HTR-8/SVneo (cell line): ENCODE measurements around the gene LENG9.

Experiments
- DNase-seq: peaks from one replicate; pipeline ENCODE4 v3.0.0; 2011; ENCODE audit warnings: low spot score, mixed read lengths; ENCODE audit not compliant: insufficient read length
- FAIRE-seq: peaks from 2 replicates; lab custom pipeline; 2011; peaks lifted over from hg19 to GRCh38; lab: Jason Lieb, UNC

LENG9 gene

DNA sequence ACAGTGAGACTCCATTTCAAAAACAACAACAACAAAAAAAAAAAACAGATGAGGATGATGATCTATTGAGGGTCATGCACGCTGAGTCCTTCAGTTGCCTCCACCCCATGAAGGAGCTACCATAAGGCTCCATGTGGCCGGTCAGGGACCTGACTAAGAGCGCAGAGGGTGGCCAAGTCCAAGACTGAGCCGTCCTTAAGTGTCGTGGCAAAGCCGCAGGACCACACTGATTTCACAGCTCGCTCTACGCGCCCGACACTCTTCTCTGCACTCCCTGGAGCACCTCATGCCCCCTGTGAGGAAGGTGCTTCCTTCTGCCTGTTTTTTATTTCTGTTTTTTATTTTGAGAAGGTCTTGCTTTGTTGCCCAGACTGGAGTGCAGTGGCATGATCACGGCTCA, 36.0 kb downstream of the LENG9 start:
- DNase-seq (no peak), FAIRE-seq (no peak)

- DNase-seq (no peak), FAIRE-seq (no peak)
These were observed 37.2 kb downstream of the LENG9 start for GRCh38 chr19:54426291-54426931.

GRCh38 chr19:54425382-54425723, 38.2 kb downstream of the LENG9 start:
- no peak for DNase-seq
- no peak for FAIRE-seq

DNA sequence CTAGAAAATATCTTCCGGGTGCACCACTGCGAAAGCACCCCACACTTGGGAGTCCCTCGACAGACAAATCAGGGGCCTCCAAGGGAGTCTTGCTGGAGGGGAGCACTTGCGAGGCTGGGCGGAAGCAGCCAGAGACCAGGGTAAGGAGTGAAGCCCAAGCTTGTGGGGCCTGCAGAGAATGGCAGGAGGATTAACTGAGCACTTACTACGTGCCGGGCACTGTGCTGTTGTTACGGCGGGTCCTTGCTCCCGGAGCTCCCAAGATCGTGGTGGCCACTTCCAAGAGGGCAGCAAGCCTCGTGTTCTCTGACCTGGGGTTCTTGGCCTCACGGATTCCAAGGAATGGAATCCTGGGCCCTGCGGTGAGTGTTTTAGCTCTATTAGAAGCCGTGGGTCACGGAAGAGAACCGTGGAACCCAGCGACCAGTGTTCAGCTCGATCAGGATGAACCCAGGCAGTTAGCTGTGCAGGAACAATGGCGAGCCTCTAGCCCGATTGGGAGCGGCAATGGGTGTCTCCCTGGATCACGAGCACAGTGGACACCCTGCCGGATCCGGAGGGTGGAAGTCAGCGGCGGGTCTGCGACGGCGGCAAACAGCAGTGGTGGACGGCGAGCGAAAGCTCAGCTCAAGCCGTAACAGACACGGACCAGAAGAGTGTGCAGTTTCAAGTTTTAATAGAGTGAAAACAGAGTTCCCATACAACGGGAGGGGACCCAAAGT, 38.8 kb downstream of the LENG9 start:
- DNase-seq (no peak), FAIRE-seq (no peak)

GRCh38 chr19:54424201-54424600, 39.4 kb downstream of the LENG9 start:
- FAIRE-seq (no peak), DNase-seq (no peak)

GRCh38 chr19:54422136-54422535, 41.4 kb downstream of the LENG9 start:
- DNase-seq (no peak), FAIRE-seq (no peak)

DNA sequence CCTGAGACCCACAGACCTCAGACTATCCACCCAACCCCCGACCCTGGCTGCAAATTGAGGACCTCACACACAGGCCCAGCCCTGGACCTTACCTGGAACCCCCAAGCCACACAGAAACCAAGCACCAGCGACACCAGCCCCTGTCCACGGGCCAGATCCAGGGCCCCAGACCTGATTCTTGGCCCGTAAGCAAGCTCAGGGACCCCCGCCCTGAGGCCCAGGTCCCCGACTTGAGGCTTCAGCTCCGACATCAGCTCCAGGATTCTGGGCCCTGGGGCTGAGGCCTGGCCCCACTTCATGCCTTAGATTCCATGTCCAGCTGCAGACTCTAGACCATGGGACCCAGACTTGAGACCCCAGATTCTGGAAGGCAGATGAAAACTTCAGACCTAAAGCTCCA, 42.1 kb downstream of the LENG9 start:
- DNase-seq, result no peak
- FAIRE-seq, result no peak

GRCh38 chr19:54421169-54421516, 42.4 kb downstream of the LENG9 start:
- DNase-seq, result no peak
- no peak for FAIRE-seq

- DNase-seq (no peak), FAIRE-seq (no peak)
These were observed 43.0 kb downstream of the LENG9 start for GRCh38 chr19:54420383-54421168.

DNA sequence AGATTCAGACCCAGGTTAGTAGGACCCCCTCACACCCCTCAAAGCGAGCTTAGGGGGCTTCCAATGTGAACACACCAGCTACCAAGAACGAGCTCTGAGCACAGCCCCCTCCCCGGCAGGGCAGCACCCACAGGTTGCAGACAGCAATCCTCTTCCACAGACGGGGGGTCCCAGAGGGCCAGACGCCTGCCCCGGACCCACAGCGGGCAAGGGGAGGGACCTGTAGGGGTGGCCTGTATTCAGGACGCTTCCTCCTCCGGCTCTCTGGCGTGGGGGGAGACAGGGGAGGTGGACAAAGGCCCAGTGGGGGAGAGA, 43.6 kb downstream of the LENG9 start:
- FAIRE-seq, result no peak
- DNase-seq, result no peak

GRCh38 chr19:54418930-54419800, 44.4 kb downstream of the LENG9 start:
- no peak for DNase-seq
- FAIRE-seq, result no peak

DNA sequence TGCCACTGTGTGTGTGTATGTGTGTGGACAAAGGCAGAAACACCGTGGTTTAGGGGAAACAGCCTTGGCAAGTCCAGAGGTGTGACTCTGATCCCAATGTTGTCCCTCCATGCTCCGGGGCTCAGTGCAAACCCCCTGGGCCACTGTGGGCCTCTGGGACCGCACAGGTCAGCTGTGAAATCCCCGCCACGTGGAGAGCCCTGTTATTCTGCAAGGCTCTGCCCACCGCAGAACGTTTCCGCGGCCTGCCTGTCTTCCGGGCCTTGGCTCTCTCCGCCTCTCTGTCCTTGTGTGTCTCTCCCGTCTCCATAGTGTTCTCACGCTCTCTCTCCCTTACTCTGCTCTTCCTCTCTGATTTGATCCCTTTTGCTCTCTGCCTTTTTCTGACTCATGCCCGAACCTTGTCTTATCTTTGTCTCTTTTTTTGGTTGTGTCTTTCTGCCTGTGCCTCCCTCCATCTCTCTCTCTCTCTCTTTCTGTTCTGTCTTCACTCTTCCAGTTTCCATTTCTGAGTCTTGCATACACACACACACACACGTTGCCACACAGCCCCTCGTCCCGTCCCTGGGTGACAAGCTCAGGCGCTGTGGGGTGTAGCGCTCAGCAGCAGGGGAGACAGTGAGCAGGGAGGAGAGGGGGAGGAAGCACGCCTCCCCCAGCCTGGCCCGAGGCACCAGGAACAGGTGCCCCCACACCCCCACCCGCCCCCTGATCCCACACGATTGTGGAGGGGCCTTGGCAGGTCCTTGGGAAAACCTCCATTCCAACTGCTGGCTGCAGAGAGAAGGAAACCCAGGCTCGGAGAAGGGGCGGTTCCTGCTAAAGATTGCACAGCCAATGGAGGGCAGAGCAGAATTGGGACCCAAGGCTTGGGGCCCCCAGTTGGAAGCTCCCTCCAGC, 45.3 kb downstream of the LENG9 start:
- DNase-seq (no peak), FAIRE-seq (no peak)

DNA sequence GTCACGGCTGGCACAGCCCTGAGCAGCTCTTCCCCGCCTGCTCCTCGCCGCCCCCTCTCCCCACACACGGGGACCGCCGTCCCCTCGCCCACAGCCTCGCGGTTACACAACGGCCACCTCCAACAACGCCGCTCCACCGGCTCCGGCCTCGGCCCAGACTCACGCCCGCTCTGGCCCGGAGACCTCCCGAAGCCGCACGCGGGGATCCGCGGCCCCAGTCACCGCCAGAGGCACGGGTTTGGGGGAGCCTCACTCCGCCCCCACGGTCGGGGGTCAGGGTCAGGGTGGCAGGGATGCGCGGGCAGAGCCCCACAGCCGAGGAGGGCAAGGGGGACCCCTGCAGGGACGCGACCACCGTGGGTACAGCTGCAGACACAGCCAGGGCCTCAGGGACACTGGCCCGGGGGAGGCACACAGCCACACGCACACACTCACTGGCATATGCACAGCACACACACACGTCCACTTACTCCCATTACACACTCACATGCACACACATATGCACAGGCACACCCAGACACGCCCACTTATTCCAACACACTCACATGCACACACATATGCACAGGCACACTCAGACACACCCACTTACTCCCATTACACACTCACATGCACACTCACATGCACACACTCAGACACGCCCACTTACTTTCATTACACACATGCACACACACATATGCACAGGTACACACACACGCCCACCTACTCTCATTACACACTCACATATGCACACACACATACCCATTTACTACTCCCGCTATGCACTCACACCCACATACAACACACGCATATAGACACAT, 46.7 kb downstream of the LENG9 start:
- no peak for DNase-seq

GRCh38 chr19:54415901-54416673, 47.5 kb downstream of the LENG9 start:
- FAIRE-seq (no peak), DNase-seq (no peak)

More for the DNA sequence above, 46.7 kb downstream of the LENG9 start:
- peak; percentile 89 for FAIRE-seq

DNA sequence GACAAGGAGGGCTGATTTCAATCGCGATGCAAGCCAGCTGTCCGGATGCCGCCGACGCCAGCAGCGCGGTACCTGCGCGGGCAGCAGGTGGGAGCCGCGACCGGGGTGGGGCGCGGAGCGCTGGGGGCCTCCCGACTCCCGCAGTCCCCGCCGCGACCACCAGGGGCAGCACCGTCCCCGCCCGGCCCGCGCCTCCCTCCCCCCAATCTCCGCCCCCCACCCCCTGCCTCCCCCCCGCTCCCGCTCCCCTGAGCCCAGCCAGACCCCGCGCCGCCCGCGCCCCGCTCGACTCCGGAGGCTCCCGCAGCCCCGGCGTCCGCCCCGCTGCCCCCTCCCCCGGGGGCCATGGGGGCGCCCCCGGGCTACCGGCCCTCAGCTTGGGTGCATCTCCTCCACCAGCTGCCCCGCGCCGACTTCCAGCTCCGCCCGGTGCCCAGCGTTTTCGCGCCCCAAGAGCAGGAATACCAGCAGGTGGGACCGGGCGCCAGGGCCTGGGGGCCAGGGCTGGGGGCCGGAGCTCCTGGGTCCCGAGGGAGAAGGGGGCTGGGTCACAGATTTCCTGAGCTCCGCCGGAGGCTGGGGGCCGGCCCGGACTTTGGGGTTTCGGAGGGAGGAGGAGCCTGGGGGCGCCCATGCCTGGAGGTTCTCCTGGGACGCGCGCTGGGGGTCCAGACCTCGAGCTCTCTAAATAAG, 48.2 kb downstream of the LENG9 start, which contains the start of gene TTYH1:
Gene TTYH1, plus strand, starts transcription at position 257 of the 693 bp plus-strand sequence. Its CDS starts 89 bp downstream, at position 346.
- no peak for FAIRE-seq
- no peak for DNase-seq

DNA sequence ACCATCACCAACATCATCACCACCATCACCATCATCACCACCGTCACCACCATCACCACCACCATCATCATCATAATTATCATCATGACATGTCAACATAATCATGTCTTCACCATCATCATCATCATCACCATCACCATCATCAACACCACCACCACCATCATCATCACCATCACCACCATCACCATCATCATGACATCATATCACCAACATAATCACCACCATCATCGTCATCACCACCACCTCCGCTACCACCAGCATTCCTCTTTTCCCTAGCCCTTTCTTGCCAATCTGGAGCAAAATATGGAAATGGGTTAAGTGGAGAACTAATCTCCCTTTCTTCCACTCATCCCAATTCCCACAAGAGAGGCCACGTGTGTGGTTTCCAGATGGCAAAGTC, 49.4 kb downstream of the LENG9 start:
- FAIRE-seq (no peak), DNase-seq (no peak)

DNA sequence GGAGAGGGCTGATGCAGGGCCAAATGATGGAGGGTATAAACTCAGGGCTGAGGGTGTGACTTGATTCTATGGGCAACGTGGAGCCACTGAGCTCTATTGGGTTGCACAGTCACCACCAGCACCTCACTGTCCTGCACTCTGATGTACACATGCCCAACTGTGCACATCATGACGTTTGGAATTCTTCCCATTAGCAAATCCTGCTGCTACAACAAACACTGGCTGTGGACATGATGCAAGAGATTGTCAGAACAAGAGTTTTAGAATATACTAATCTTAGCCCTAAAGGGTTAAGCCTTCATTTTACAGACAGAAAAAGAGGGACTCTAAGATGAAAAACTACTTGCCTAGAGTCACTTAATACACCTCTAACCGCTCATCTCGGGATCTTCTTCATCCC, 50.7 kb downstream of the LENG9 start:
- DNase-seq, result no peak
- FAIRE-seq, result no peak
